HG02798 (cell line): ENCODE data around the gene TASP1.
A peak's percentile ranks its signal among the peaks of the same experiment; 100 is the strongest.
"Not testable (repeated sequence)": the region's sequence is repeated elsewhere in the genome, so short reads cannot be mapped to it uniquely, and the experiment has no call there.

Experiments
- ATAC-seq: cut with Tn5 transposase; IDR thresholded peaks from one replicate; pipeline ENCODE4 v1.9.1; 2021; ENCODE audit warnings: mild to moderate bottlenecking; ENCODE audit not compliant: unreplicated experiment, poor library complexity

The TASP1 gene

GRCh38 chr20:13358936-13359335 is 279.8 kb downstream of the TASP1 start:
- not testable (repeated sequence) for ATAC-seq

- ATAC-seq = not testable (repeated sequence)
These were observed 280.9 kb downstream of the TASP1 start for GRCh38 chr20:13357782-13358181.

- no peak for ATAC-seq
These were observed 282.1 kb downstream of the TASP1 start for GRCh38 chr20:13356591-13356990.

- no peak for ATAC-seq
These were observed 282.7 kb downstream of the TASP1 start for GRCh38 chr20:13355941-13356486.

DNA sequence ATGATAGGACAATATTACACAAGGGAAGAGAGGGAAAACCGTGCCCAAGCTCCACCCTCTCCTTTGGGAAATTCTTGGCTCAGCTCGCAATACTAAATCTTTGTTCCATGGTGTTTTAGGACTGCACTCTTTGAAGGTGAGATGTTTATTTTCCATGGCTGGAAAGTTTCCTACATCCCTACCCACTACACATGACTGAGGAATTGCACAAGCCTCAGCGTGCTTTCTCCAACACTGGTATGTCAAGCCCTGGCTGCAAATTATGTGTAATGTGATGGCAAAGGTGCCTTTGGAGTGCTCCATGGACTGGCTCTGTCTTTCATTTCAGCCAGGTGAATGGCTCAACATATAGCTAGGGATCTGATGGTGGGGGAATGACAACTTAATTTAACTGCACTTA is 283.3 kb downstream of the TASP1 start:
- ATAC-seq = no peak

DNA sequence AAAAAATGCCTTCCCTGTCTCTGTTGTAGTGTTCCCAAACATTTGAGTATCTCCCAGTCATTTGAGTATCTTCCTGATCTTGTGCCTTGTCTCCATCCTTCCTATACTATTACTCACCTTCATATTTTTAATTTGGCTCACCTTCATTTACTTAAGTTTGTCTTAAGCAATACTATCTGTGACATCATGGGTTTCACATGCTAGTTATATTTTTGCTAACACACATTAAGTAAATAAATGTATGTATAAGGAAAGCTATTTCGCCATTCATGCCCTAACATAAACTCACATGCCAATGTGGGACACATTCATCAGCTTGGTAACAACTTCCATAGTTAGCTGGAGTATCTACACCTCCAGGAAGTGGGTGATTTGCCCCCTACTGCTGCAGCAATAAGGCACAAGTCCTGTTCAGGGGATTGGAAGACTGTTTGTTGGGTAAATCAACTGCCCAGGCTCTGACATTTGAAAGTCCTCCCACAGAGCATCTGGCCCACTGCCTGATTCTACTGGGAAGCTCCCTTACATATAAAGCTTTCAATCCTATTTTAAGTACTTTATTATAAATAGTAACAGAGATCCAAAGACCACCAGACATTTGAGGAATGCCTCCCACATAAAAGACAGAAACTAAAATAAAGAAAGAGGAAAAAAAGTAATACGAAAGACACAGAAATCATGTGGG is 285.3 kb downstream of the TASP1 start:
- ATAC-seq = no peak

GRCh38 chr20:13349235-13349604 is 289.5 kb downstream of the TASP1 start:
- no peak for ATAC-seq

- ATAC-seq = no peak
These were observed 290.2 kb downstream of the TASP1 start for GRCh38 chr20:13348311-13349234.

DNA sequence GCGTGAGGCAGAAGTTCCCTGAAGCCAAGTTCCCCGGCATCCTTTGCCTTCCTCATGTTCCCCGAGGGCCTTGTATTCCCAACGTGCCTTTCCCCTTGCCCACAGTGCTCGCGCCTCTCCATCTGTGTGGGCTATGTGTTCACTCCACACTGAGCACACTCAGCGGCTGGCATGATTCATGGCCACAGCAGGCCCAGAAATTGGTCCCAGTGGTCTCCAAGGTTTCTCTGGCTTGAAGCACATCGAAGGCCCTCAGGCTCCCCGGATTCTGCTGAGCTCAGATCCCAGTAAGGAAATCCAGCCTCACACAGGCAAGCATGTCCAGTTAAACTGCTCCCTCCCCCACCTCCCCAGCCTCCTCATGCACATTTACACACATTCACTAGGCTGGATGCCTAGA is 294.1 kb downstream of the TASP1 start:
- ATAC-seq = no peak

DNA sequence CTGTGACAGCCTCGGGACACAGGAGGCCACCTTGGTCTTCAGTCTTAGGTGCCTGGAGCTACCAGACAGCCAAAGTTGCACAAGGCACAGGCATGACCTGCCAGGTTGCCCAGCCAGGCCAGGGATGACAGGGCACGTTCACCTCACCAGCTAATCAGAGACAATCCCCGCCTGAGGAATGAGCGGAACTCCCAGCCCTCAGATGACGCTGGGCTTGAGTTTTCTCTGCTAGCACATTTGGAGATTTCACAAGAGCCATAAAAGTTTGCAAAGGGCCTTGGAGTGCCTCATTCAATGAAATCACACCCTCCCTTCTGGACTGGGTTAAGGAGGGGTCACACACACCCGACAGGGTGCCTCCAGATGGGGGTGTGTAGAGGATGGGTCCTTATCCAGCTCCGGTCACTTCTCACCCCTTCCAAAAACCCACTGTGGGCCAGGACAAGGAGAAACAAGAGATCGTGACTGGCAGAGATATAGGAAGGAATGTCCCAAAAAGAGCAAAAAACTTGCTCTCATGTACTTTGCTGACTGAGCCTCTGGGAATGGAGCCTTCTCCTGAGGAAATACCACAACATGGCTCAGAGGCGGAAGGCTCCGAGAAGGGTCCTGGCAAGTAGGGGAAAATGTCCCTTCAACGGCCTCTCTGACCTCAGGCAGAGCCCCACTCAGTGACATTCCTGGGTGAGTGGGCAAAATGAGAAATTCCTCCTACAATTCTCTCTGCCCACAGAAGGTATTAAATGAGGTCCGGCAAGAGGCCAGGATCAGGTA is 296.1 kb downstream of the TASP1 start:
- no peak for ATAC-seq

GRCh38 chr20:13341737-13342393 is 296.9 kb downstream of the TASP1 start:
- ATAC-seq = peak; percentile 73

DNA sequence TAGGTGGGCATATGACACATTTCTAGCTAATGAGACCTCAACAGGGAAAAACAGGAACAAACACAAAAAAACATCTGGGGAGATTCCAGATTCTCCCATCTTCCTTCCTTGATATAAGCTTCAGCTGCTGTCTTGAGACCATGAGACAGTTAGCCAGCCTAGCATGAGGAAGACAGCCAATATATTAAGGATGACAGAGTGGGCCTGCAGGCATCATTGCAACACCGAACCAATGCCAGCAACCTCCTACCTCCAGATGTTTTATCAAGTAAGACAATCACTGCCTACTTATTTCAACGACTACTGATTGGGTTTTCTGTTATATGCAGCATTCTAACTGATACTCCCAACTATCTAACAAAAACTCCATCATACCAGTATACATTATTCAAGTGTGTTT is 298.6 kb downstream of the TASP1 start:
- ATAC-seq = no peak
